ENCODE data around the gene PCDHGA8.

PCDHGA8 gene

GRCh38 chr5:141355641-141356040, 36.8 kb upstream of the PCDHGA8 start:
- Histone ChIP-seq H3K27me3 (ENCODE audit: control insufficient read depth, insufficient read depth, low read length, poor library complexity, severe bottlenecking) (no peaks in the 10 kb centered on the region), H3K27ac (ENCODE audit: insufficient read depth, low read depth, low read length, poor library complexity, severe bottlenecking) (no peak overlapping the region), H3K4me3 (ENCODE audit: insufficient read depth, low read depth, low read length) (no peak overlapping the region), H3K9me3 (ENCODE audit: control insufficient read depth, low read length) (peaks cover 5% of the 10 kb centered on the region), H3K4me1 (ENCODE audit: control insufficient read depth, insufficient read depth, low read length) (no peaks in the 10 kb centered on the region), H3K36me3 (ENCODE audit: control insufficient read depth, insufficient read depth, low read length) (no peaks in the 10 kb centered on the region)
- 96 to 97% methylated on average over 24 of the region's 24 CpGs for WGBS, 2 experiments

GRCh38 chr5:141356133-141356532, 36.3 kb upstream of the PCDHGA8 start:
- no peaks in the 10 kb centered on the region for H3K27me3 ChIP-seq (ENCODE audit: control insufficient read depth, insufficient read depth, low read length, poor library complexity, severe bottlenecking)
- H3K4me1 ChIP-seq (ENCODE audit: control insufficient read depth, insufficient read depth, low read length) = no peaks in the 10 kb centered on the region
- no peak overlapping the region for H3K27ac ChIP-seq (ENCODE audit: insufficient read depth, low read depth, low read length, poor library complexity, severe bottlenecking)
- no peak overlapping the region for H3K4me3 ChIP-seq (ENCODE audit: insufficient read depth, low read depth, low read length)
- H3K9me3 ChIP-seq (ENCODE audit: control insufficient read depth, low read length) = peaks cover 5% of the 10 kb centered on the region
- WGBS, 2 experiments = 90% methylated on average over 5 of the region's 5 CpGs
- no peaks in the 10 kb centered on the region for H3K36me3 ChIP-seq (ENCODE audit: control insufficient read depth, insufficient read depth, low read length)

GRCh38 chr5:141356950-141357349, 35.5 kb upstream of the PCDHGA8 start:
- WGBS, 2 experiments = 95% methylated on average over 19 of the region's 19 CpGs
- H3K9me3 ChIP-seq (ENCODE audit: control insufficient read depth, low read length) = peaks cover 5% of the 10 kb centered on the region

GRCh38 chr5:141359790-141360426, 32.5 kb upstream of the PCDHGA8 start, which contains the start of gene PCDHGB2:
PCDHGB2 (plus strand) TSS chr5:141359994; CDS start chr5:141360136, 142 bp downstream.
- no peak within 1 kb of the TSS for H3K4me3 ChIP-seq (ENCODE audit: insufficient read depth, low read depth, low read length)

More at GRCh38 chr5:141356950-141357349, 35.5 kb upstream of the PCDHGA8 start:
- Histone ChIP-seq H3K4me1 (ENCODE audit: control insufficient read depth, insufficient read depth, low read length) (no peaks in the 10 kb centered on the region), H3K36me3 (ENCODE audit: control insufficient read depth, insufficient read depth, low read length) (no peaks in the 10 kb centered on the region), H3K27ac (ENCODE audit: insufficient read depth, low read depth, low read length, poor library complexity, severe bottlenecking) (no peak overlapping the region), H3K27me3 (ENCODE audit: control insufficient read depth, insufficient read depth, low read length, poor library complexity, severe bottlenecking) (no peaks in the 10 kb centered on the region), H3K4me3 (ENCODE audit: insufficient read depth, low read depth, low read length) (no peak overlapping the region)

GRCh38 chr5:141360685-141361084, 31.7 kb upstream of the PCDHGA8 start:
- Histone ChIP-seq H3K4me3 (ENCODE audit: insufficient read depth, low read depth, low read length) (no peak overlapping the region), H3K4me1 (ENCODE audit: control insufficient read depth, insufficient read depth, low read length) (no peaks in the 10 kb centered on the region), H3K27me3 (ENCODE audit: control insufficient read depth, insufficient read depth, low read length, poor library complexity, severe bottlenecking) (no peaks in the 10 kb centered on the region), H3K9me3 (ENCODE audit: control insufficient read depth, low read length) (peaks cover 4% of the 10 kb centered on the region), H3K27ac (ENCODE audit: insufficient read depth, low read depth, low read length, poor library complexity, severe bottlenecking) (no peak overlapping the region), H3K36me3 (ENCODE audit: control insufficient read depth, insufficient read depth, low read length) (peaks cover 4% of the 10 kb centered on the region)
- 93 to 95% methylated on average over 15 of the region's 15 CpGs for WGBS, 2 experiments

More at GRCh38 chr5:141359790-141360426, 32.5 kb upstream of the PCDHGA8 start, which contains the start of gene PCDHGB2:
- Histone ChIP-seq H3K27me3 (ENCODE audit: control insufficient read depth, insufficient read depth, low read length, poor library complexity, severe bottlenecking) (no peaks in the 10 kb centered on the region), H3K9me3 (ENCODE audit: control insufficient read depth, low read length) (peaks cover 4% of the 10 kb centered on the region), H3K4me1 (ENCODE audit: control insufficient read depth, insufficient read depth, low read length) (no peaks in the 10 kb centered on the region), H3K27ac (ENCODE audit: insufficient read depth, low read depth, low read length, poor library complexity, severe bottlenecking) (no peak within 1 kb of the TSS), H3K36me3 (ENCODE audit: control insufficient read depth, insufficient read depth, low read length) (peaks cover 4% of the 10 kb centered on the region)
- WGBS, 2 experiments = 89 to 91% methylated on average over 24 of the region's 24 CpGs

GRCh38 chr5:141362719-141363118, 29.7 kb upstream of the PCDHGA8 start:
- Histone ChIP-seq H3K27me3 (ENCODE audit: control insufficient read depth, insufficient read depth, low read length, poor library complexity, severe bottlenecking) (no peaks in the 10 kb centered on the region), H3K27ac (ENCODE audit: insufficient read depth, low read depth, low read length, poor library complexity, severe bottlenecking) (no peak overlapping the region), H3K4me3 (ENCODE audit: insufficient read depth, low read depth, low read length) (no peak overlapping the region), H3K36me3 (ENCODE audit: control insufficient read depth, insufficient read depth, low read length) (peaks cover 4% of the 10 kb centered on the region), H3K9me3 (ENCODE audit: control insufficient read depth, low read length) (peaks cover 4% of the 10 kb centered on the region), H3K4me1 (ENCODE audit: control insufficient read depth, insufficient read depth, low read length) (no peaks in the 10 kb centered on the region)

- H3K4me1 ChIP-seq (ENCODE audit: control insufficient read depth, insufficient read depth, low read length) = no peaks in the 10 kb centered on the region
- 96% methylated on average over 32 to 34 of the region's 34 CpGs for WGBS, 2 experiments
- no peaks in the 10 kb centered on the region for H3K27me3 ChIP-seq (ENCODE audit: control insufficient read depth, insufficient read depth, low read length, poor library complexity, severe bottlenecking)
- H3K4me3 ChIP-seq (ENCODE audit: insufficient read depth, low read depth, low read length) = no peak within 1 kb of the TSS
- peaks cover 4% of the 10 kb centered on the region for H3K9me3 ChIP-seq (ENCODE audit: control insufficient read depth, low read length)
- H3K27ac ChIP-seq (ENCODE audit: insufficient read depth, low read depth, low read length, poor library complexity, severe bottlenecking) = no peak within 1 kb of the TSS
- peaks cover 4% of the 10 kb centered on the region for H3K36me3 ChIP-seq (ENCODE audit: control insufficient read depth, insufficient read depth, low read length)
Observed at GRCh38 chr5:141363952-141364660, 28.3 kb upstream of the PCDHGA8 start, which contains the start of gene PCDHGA5. PCDHGA5 (plus strand) TSS chr5:141364162; CDS start chr5:141364331, 169 bp downstream.

GRCh38 chr5:141366016-141366896, 26.2 kb upstream of the PCDHGA8 start:
- peaks cover 2% of the 10 kb centered on the region for H3K9me3 ChIP-seq (ENCODE audit: control insufficient read depth, low read length)
- H3K36me3 ChIP-seq (ENCODE audit: control insufficient read depth, insufficient read depth, low read length) = peaks cover 4% of the 10 kb centered on the region
- no peaks in the 10 kb centered on the region for H3K4me1 ChIP-seq (ENCODE audit: control insufficient read depth, insufficient read depth, low read length)
- no peak overlapping the region for H3K4me3 ChIP-seq (ENCODE audit: insufficient read depth, low read depth, low read length)
- no peak overlapping the region for H3K27ac ChIP-seq (ENCODE audit: insufficient read depth, low read depth, low read length, poor library complexity, severe bottlenecking)
- H3K27me3 ChIP-seq (ENCODE audit: control insufficient read depth, insufficient read depth, low read length, poor library complexity, severe bottlenecking) = no peaks in the 10 kb centered on the region
- WGBS, 2 experiments = 95% methylated on average over 46 of the region's 46 CpGs

GRCh38 chr5:141369994-141370848, 22.2 kb upstream of the PCDHGA8 start, which contains the start of gene PCDHGB3:
PCDHGB3 (plus strand) TSS chr5:141370242; CDS start chr5:141370395, 153 bp downstream.
- Histone ChIP-seq H3K27me3 (ENCODE audit: control insufficient read depth, insufficient read depth, low read length, poor library complexity, severe bottlenecking) (no peaks in the 10 kb centered on the region), H3K36me3 (ENCODE audit: control insufficient read depth, insufficient read depth, low read length) (no peaks in the 10 kb centered on the region), H3K4me1 (ENCODE audit: control insufficient read depth, insufficient read depth, low read length) (no peaks in the 10 kb centered on the region), H3K9me3 (ENCODE audit: control insufficient read depth, low read length) (peaks cover 10% of the 10 kb centered on the region), H3K27ac (ENCODE audit: insufficient read depth, low read depth, low read length, poor library complexity, severe bottlenecking) (no peak within 1 kb of the TSS), H3K4me3 (ENCODE audit: insufficient read depth, low read depth, low read length) (no peak within 1 kb of the TSS)
- WGBS, 2 experiments = 94 to 95% methylated on average over 32 of the region's 32 CpGs

All from ectodermal cell (in vitro differentiated cells).